GM19328 (cell line): ENCODE measurements around the gene ANO10.
"Not testable (repeated sequence)": the region's sequence is repeated elsewhere in the genome, so short reads cannot be mapped to it uniquely, and the experiment has no call there.

Experiments used
- ATAC-seq: cut with Tn5 transposase; IDR thresholded peaks from one replicate; pipeline ENCODE4 v1.9.1; 2021; ENCODE audit warnings: mild to moderate bottlenecking, moderate library complexity; ENCODE audit not compliant: unreplicated experiment

The ANO10 gene

DNA sequence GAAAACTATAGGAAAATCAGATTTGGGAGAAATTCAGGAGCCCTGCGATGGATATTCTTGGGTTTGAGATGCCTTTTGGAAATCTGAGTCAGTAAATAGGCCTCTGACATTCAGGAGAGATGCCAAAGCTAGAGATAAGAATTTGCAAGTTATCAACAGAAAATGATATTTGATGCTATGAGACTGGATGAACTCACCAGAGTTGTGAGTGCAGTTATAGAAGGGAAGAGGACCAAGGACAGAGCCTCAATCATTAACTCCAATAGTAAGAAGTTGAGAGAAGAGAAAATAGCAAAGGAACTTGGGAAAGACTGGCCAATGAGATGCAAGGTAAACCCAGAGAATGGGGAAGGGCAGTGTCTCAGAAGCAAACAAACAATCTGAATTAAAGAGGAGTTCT lies 7.9 kb upstream of the ANO10 start:
- no peak for ATAC-seq

DNA sequence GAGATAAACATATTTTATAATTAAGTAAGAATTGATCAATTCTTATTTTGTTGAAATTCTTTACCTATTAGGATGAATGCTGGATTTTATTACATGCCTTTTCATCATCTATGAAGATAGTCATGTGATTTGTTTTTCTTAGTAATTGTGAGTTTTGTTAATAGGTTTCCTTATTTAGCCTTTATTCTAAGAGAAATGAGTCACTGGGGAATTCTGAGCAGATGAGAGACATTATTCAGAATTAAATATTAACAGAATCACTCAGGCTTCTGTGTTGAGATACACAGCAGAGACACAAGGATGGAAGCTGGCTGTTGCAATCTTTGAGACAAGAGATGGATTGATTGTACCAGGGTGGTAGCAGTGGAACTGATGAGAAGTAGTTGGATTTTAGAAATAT lies 7.4 kb upstream of the ANO10 start:
- no peak for ATAC-seq

DNA sequence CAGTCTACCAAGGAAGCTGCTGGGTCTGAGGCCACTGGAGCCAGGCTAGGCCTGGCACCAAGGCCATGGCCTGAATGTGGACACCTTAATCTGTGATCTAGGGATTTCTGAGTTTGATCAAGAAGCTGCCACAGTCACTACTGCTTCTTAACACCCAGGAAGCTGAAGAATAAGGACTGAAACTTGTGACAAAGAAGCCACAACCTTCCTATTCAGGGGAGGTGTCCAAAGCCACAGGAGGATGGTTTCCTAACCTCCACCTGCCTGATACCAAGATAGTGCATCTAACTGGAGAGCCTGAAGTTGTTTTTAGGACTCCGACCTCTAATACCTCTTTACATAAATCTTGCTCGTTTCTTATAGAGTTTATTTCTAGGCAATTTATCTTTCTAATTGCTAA lies 5.5 kb upstream of the ANO10 start:
- ATAC-seq = no peak

DNA sequence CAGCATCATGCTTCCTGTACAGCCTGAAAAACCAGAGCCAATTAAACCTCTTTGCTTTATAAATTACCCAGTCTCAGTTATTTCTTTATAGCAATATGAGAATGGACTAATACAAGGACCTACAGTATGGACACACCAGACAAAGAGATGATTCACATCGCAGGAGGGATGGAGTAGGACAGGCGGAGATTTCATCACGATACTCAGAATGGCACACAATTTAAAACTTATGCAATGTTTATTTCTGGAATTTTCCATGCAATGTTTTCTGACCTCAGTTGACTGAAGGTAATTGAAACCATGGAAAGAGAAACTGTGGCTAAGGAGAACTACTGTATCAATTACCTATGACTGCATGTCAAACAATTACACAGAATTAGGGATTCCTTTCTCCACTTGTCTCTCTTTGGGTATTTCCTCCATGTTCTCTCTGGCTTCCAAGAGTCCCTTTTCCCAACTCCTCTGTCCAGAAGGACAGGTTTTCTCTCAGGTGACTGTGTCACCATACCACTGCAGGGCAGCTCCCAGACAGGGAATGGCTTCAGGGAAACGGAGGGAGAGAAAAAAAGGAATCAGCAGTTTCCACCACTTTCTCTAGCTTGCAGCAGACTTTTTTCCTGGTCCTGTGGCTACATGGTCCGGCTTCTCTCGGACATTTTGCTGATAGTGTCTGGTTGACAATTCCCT lies 3.0 kb upstream of the ANO10 start:
- ATAC-seq = no peak

DNA sequence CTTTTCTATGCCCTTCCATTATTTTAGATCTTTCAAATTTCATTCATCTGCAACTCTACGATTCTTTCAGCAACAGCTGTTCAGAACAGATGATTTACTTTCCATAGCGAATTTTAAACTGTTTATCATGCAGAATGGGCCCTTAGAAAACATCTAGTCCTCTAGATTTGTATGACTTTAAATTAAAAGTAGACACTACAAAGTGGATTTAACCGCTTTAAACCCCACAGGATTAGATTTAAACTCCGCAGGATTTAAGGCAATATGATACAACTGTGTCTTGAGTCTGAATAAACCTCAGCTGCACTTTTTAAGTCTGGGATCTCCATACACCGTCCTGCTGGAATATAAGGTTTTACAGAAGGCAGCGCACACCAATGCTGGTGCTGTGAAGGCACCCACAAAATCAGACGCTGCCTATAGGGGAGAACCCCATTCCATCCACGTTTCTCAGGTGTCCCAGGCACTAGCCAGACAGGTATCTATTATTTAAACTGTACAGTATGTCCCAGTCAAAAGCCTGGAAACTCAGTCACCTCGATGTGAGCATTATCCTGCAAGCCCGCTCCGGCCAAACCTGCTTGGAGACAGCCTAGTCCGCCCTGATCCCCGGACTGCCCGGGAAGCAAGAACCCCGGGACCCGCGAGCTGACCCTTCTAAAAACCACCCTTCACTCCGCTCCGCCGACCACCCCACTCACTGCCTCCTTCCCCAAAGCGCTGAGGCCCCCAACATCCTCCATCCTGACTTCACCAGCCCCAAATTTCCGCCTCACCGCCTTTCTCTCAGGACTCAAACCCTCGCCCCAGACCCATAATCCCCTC lies 768 bp downstream of the ANO10 start:
- no peak for ATAC-seq

DNA sequence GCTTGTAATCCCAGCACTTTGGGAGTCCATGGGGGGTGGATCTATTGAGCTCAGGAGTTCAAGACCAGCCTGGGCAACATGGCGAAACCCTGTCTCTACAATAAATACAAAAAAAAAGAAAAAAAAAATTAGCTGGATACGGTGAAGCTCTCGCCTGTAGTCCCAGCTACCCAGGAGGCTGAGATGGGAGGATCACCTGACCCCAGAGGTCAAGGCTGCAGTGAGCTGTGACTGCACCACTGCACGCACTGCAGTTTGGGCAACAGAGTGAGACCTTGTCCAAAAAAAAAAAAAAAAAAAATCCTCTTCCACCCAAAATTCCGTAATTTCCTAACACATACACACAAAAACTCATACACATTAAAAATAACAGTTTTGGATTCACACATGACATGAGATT lies 2.2 kb downstream of the ANO10 start:
- ATAC-seq = no peak

DNA sequence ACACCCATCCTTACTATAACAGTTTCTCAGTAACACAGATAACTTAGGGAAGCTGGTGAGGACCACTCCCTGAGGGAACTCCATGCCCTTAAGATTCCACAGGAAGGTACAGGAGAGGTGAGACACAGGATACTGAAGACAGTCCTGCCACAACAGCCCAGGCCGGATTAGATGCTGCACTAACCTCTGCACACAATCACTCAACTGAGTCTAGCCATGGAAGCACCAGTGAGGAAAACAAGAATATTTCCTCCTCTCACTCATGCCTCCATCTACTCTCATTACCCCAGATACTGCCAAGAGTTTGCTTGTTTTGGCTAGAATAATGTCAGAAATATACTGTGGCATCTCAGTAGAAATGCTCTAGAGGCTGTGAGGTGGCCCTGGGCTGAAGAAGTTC lies 3.7 kb downstream of the ANO10 start:
- ATAC-seq = no peak

DNA sequence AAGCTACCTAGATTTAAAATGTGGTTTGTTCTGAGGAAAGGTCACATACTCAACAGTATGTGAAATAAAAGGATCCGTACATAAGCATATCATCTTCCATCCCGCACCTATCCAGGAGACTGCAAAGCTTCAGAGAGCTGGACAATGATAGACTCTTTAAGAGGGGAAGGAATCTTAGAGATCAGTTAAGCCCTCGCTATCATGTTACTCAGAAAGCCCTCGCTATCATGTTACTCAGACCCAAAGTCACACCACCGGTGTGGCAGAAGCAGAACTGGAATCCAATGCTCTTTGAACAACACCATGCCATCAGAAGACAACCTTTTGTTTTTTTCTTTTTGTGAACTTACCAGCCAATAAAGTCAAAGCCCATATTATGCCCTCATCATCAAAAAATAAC lies 5.8 kb downstream of the ANO10 start:
- ATAC-seq = no peak

DNA sequence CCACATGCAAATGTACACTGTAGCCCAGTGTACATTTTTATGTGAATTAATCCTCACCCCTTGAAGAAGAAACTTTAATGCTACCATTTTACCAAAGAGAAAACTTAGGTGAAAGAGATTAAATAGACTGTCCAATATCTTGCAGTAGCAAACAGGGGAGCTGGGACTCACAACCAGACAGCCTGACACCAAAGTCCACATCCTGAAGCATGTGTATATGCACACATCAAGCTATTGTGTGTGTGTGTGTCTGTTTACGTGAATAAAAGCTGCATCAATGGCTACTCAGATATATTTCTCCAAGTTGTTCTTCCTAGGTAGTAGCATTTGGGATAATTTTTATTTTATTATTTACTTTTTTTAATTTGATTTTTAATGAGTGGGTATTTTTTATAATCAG lies 6.7 kb downstream of the ANO10 start:
- ATAC-seq = no peak

DNA sequence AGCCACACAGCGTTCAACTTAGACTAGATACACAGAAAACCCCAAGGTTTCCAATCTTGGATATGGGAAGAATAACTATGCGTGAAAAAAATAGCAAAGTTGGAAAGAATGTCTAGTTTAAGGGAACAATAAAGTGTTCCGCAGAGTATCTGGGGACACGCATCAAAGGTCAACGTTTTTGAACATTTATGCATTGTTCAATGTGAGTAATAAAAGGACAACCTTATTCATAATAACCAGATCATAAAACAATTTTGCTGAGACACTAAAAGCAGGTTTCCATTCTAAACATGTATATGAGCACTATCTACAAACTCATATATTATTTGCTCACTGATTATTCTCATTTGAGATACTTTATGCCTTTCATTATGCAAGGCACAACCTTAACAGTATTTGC lies 7.8 kb downstream of the ANO10 start:
- no peak for ATAC-seq

DNA sequence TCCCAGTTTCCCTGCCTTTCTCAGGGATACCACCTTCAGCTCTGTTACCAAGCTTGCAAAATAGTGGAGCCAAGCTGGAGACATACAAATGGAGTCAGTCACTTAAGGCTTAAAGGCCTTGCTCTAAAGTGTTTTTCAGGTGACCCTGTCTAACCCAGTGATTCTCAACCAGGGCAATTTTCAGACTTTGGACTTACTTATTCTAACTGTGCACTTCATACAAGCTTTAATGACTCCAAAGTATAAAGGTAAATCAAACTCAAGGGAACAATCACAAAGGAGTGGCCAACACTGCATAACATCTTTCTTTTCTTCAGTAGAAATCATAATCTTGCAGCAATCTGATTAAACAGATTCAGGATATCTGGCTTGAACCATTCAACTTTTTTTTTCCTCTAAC lies 9.4 kb downstream of the ANO10 start:
- no peak for ATAC-seq

DNA sequence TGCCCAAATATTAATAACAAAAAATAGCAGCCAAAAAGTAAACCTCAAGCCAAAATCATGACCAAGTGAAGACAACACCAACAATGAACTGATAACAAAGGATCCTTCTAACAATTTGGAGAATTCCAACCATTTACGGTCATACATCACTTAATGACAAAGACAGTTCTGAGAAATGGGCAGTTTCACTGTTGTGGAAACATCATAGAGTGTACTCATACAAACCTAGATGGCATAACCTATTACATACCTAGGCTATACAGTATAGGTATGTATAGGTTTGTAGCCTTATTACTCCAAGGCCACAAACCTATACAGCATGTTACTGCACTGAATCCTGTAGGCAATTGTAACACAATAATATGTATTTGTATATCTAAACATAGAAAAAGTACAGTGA lies 12.4 kb downstream of the ANO10 start:
- no peak for ATAC-seq

DNA sequence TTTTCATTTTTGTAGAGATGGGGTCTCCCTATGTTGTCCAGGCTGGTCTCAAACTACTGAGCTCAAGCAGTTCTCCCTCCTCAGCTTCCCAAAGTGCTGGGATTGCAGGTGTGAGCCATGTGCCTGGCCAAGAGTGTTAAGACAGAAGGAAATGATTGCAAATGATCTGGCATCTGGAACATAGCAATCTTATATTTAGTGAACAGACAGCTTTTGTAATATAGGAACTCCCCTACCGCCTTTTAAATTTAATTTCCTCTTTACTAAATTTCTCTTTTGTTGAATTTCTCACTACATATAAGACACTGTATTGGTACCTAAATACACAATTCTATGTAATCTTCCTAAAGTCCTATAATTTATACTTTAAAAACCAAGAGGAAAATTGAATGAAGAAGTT lies 13.1 kb downstream of the ANO10 start:
- no peak for ATAC-seq

DNA sequence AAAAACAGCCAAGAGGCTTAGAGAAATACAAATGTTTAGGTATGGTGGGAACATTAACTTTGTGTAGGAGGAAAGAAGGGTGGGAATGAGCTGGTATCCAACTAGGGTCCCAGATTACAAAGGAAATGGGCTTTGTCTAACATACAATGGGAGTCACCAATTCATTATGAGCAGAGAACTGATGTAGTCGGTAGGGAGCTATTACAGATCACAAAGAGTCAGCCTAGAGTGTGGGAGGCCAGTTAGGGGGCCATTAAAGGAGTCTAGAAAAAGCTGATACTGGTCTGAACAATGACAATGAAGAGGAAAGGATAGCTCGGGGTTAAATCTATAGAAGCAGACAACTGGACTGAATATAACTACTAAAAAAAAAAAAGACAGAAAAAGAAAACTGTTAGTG lies 15.5 kb downstream of the ANO10 start:
- ATAC-seq = no peak

DNA sequence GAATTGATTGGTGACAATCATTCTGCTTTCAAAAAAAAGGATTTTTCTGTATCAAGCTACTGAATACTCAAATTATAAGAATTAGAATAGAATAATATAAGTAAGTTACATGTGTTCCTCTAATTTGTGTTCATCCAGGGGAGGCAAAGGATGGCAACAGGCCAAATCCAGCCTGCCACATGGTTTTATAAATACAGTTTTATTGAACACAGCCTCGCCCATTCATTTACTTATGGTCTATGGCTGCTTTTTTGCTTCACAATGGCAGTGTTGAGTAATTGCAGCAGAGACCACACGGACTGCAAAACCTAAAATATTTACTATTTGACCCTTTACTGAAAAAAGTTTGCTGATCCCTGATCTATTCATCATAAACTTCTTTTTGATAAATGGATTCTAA lies 21.9 kb downstream of the ANO10 start:
- ATAC-seq = not testable (repeated sequence)

DNA sequence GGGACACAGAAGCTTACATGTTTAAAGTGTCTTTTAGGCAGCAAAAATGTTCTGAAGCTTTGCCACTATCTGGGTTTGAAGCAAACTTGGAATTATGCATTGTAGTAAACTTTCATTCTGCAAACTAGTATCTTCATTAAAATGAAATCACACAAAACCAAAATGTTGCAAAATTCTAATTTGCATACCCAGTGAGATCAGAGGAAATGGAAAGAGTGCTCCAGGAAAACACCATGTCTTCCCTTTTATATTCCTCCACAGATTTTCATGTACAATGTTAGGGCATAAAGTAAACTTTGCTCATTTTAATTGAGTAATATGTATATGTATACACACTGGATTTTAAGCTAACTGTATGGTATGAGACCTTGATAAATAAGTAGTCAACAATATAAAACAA lies 23.9 kb downstream of the ANO10 start:
- no peak for ATAC-seq

DNA sequence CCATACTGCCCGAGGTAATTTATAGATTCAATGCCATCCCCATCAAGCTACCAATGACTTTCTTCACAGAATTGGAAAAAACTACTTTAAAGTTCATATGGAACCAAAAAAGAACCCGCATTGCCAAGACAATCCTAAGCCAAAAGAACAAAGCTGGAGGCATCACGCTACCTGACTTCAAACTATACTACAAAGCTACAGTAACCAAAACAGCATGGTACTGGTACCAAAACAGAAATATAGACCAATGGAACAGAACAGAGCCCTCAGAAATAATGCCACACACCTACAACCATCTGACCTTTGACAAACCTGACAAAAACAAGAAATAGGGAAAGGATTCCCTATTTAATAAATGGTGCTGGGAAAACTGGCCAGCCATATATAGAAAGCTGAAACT lies 25.6 kb downstream of the ANO10 start:
- not testable (repeated sequence) for ATAC-seq

DNA sequence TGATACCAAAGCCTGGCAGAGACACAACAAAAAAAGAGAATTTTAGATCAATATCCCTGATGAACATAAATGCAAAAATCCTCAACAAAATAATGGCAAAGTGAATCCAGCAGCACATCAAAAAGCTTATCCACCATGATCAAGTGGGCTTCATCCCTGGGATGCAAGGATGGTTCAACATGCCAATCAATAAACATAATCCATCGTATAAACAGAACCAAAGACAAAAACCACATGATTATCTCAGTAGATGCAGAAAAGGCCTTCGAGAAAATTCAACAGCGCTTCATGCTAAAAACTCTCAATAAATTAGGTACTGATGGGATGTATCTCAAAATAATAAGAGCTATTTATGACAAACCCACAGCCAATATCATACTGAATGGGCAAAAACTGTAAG lies 26.5 kb downstream of the ANO10 start:
- not testable (repeated sequence) for ATAC-seq

DNA sequence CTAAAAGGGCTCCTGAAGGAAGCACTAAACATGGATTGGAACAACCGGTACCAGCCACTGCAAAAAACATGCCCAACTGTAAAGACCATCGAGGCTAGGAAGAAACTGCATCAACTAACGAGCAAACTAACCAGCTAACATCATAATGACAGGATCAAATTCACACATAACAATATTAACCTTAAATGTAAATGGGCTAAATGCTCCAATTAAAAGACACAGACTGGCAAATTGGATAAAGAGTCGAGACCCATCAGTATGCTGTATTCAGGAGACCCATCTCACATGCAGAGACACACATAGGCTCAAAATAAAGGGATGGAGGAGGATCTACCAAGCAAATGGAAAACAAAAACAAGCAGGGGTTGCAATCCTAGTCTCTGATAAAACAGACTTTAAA lies 28.2 kb downstream of the ANO10 start:
- ATAC-seq = not testable (repeated sequence)

DNA sequence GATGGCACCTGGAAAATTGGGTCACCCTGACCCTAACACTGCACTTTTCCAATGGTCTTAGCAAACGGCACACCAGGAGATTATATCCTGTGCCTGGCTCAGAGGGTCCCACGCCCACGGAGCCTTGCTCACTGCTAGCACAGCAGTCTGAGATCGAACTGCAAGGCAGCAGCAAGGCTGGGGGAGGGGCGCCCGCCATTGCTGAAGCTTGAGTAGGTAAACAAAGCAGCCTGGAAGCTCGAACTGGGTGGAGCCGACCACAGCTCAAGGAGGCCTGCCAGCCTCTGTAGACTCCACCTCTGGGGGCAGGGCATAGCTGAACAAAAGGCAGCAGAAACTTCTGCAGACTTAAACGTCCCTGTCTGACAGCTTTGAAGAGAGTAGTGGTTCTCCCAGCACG lies 29.9 kb downstream of the ANO10 start:
- not testable (repeated sequence) for ATAC-seq

DNA sequence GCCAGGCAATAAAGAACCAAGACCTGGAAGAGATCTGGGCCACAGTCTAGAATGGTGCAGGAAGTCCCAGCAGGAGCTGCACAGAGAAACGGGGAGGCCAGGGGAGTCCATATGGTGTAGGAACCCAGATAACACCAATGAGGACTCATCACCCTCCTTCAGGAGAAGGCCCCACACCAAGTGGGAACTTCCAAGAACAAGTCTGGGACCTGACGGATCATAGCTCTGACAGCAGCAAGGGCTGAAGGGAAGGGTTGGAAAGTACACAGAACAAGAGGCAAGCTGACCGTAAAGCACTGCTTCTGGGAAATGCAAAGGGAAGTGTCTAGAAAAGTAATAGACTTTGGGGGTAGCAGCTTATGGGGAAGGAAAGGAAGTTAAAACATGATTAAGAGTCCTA lies 34.5 kb downstream of the ANO10 start:
- ATAC-seq = no peak

DNA sequence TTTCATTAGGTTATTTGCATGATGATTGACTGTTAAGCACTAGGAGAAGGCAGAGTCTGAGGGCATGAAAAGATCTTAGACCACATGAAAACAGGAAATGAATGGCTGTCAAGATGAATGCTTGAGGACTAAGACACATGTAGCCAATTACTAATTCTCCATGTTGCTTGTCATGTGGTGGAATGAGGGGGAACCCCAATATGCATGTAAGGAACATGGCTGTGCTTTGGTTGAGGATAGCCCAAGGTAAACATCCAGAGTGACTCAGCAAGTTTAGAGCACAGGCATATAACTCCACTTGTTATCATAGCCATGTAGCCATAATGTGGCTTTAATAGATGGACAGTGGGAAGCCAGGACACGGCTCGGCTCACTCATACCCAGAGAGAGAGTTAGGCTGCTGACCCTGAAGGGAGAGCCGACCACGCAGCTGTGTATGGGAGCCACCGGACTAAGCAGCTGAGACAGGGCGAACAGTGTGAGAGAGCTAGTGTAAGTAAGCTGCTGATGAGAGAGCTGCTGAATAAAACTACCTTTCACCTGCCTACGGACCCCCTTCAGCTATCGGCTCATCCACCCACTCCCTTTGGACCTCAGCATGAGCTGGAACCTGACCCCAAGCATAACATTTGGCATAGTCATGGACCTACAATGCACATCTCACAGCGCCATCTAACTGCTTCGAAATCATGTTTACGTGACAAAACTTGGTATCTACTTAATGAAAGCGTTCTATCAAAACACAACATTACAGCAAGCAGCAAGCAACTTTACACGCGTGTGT lies 37.6 kb downstream of the ANO10 start:
- no peak for ATAC-seq
